Occipital lobe (tissue), 2 donors: Measurements from ENCODE around the gene CDH20. TPM values are rescaled to one million over a fixed set of nuclear protein-coding genes. Genes with fewer than 3 reads are reported as not detected.

Experiments
- DNase-seq: peaks from one replicate; lab custom pipeline; 2025; lab: John Stamatoyannopoulos, UW
- total RNA-seq: library from RNA; depleted of rRNA; stranded (reverse); fragments of >200 nt; gene quantifications from one replicate; pipeline ENCODE4 v1.2.3, GENCODE V29; 2014

Gene CDH20
- total RNA-seq = 7.3 TPM

DNA sequence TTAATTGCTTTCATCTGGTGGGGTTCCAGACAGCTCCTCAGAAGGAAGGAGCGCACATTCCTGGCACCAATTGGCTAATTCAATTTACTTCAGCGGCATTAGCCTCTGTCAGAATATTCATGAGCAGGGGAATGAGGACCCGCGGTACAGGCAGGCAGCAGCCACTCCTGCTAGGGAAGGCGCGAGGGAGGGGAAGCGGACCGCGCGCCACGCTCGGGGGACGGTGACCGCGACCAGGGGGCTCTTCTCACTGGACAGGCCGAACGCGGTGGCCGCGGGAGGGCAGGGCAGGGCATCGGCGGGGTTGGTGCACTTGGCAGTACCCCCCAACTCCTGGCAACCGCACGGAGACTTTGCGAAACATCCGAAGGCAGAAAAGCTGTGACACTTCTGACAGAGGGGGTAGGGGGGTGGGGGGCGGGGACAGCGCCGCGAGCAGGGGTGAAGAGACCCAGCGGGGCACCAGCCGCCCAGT, at the start of gene CDH20:
CDH20 (plus strand) TSS at position 160 of the 475 bp plus-strand sequence.
- DNase-seq = no peak

GRCh38 chr18:61284039-61284438, 49.2 kb upstream of the CDH20 start:
- no peak for DNase-seq

GRCh38 chr18:61285777-61286176, 47.5 kb upstream of the CDH20 start:
- no peak for DNase-seq

DNA sequence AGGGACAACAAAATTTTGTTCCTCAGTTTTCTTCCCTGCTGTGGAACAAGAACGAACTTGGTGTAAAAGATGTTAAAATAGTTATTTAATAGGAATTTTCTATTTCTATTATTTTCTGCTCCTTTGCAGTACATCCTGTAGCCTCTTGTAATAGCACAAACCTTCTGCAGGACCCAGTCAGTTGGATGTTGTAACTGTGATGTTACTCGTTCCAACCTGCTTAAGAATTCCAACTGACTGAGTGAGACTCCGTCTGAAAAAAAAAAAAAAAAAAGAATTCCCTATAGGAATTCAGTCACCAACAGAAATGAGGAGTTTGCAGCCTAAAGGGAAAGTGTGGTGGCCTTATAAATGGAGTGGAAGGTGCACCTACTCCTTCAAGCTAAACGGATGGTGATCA, 46.4 kb upstream of the CDH20 start:
- DNase-seq = no peak

DNA sequence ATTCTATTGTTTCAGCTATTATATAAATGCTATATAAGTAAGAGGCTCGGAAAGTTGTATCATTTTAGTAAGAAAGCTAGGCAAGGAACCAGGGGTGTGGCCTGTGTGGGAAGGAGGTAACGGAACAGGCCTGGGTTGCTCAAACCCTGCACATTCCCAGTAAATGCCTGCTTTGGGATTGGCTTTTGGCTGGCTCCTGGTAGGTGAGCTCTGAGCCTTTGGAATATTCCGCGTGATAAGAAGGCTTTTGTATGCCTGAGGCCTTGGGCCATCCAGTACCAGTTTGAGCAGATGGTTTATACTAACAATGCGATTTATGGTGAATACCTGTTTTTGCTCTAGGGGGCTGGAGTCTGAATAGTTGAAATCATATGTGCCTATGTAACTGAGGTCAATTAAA, 42.6 kb upstream of the CDH20 start:
- no peak for DNase-seq

DNA sequence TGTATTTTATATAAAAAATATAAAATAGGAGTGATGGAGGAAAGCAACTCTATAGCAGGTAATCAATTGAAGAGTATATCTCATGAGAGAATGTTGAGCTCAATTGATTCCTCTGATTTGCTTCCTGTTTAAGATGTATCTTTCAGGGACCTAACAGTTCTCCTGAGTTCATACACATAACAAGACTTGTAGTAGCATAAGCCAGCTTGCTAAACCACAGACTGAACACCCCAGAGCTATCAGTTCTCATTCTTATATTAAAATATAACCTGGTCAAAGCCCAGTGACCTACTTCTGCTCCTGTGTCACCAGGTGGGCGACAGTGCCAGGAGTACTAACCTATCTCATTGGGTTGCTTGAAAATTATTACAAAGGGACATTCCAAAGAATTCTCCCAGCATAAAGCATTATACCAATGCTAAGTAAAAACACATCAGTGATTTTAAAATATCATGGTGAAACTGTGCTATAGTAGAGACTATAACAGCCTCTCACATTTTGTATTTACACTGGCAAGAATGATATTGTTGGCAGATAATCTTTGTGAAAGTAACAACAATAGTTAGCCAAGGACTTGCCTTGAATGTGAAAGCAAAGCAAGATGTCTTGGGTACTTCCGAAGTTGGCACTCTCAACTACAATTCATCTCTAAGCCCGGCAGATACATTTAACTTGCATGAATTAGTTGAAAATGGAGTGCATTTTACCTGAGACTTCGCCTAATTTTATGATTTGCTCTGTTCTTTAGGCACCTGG, 40.8 kb upstream of the CDH20 start:
- DNase-seq = no peak

GRCh38 chr18:61295153-61295552, 38.1 kb upstream of the CDH20 start:
- DNase-seq = no peak

DNA sequence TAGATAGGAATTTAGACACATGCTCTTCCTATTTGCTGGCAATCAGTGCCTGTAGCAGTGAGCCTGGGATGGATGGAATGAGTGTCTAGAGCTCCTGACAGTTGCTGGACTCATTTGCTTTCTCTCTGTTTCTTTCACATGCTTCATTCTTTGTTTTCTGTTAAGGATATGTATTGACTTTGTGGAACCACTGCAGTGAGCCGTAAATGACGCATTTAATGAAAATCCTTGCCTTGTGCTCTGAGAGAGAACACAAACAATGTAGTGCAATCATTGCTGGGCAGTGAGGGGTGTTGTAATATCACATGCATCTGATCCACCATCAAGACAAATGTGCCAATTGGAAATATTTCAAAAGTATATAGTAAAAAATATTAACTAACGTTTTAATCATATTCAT, 25.2 kb upstream of the CDH20 start:
- DNase-seq = no peak

GRCh38 chr18:61308795-61309393, 24.3 kb upstream of the CDH20 start:
- peak; percentile 62 for DNase-seq

GRCh38 chr18:61322265-61322873, 10.9 kb upstream of the CDH20 start:
- DNase-seq = peak; percentile 47

GRCh38 chr18:61323951-61324350, 9.3 kb upstream of the CDH20 start:
- DNase-seq = no peak

GRCh38 chr18:61326407-61326806, 6.8 kb upstream of the CDH20 start:
- DNase-seq = no peak

DNA sequence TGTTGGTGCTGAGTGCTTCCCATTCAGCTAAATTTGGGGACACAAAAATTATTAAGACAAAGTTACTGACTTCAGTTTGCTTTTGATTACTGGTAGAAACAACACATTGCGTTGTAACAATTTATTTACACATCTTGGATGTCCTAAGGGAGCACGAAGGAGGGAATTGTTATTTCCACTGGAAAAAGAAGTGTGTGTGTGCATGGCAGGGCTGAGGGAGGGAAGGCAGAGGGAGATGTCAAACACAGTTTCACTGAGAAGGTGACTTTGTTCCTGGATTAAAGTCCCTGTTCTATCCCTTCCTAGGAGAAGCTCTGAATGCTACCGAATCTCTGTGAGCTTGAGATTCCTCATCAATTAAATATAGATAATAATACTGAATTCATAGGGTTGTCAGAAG, 3.8 kb upstream of the CDH20 start:
- DNase-seq = no peak

DNA sequence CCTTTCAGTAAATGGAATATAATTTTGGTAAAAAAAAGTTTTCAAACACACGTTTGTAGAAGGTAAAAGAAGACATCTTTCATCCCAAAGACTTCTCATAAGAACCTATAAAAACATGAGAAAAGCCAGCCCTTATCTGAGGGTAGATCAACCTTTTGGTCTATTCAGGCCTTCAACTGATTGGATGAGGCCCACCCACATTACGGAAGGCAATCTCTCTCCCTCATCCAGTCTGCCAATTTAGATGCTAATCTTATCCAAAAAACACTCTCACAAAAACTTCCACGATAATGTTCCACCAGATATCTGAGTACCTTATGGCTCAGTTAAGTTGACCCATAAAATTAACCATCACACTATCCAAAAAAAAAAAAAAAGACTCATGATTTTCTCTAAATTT, 2.2 kb upstream of the CDH20 start:
- no peak for DNase-seq

- peak; percentile 52 for DNase-seq
Measured at GRCh38 chr18:61333746-61334490, 688 bp downstream of the CDH20 start.

GRCh38 chr18:61334491-61334850, 1.2 kb downstream of the CDH20 start:
- DNase-seq = peak; percentile 52

DNA sequence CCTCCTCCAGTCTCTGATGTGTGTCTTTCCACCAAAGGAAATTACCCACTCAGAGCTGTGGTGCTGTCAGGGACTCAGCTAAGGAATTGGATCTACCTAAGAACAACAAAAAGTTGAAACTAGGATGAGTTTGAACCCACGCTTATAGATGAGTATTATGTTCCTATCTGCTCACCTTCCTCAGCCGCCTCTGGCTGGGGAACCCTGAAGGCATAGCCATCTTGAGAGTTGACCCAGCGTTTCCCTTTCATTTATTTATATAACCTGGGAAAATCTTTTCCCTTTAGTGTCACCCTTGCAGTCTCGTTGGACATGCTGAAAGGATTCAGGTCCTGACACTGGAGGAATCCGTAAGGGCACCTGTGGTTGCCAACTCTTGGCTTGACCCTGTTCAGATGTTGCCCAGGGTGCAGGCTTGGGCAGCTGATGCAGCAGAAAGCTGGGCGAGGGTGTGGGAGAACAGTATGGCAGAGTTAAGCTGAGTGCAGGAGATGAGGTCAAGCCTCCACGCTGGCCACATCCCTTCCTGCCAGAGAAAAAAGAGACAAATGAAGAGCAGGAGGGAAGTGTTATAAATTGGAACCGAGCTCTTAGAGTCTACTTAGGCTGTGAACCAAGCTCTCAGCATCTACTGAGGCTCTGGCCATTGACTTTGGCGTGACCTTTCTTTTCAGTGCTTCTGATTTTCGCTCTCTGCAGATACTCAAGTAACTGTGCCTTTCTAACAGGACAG, 1.9 kb downstream of the CDH20 start:
- no peak for DNase-seq

DNA sequence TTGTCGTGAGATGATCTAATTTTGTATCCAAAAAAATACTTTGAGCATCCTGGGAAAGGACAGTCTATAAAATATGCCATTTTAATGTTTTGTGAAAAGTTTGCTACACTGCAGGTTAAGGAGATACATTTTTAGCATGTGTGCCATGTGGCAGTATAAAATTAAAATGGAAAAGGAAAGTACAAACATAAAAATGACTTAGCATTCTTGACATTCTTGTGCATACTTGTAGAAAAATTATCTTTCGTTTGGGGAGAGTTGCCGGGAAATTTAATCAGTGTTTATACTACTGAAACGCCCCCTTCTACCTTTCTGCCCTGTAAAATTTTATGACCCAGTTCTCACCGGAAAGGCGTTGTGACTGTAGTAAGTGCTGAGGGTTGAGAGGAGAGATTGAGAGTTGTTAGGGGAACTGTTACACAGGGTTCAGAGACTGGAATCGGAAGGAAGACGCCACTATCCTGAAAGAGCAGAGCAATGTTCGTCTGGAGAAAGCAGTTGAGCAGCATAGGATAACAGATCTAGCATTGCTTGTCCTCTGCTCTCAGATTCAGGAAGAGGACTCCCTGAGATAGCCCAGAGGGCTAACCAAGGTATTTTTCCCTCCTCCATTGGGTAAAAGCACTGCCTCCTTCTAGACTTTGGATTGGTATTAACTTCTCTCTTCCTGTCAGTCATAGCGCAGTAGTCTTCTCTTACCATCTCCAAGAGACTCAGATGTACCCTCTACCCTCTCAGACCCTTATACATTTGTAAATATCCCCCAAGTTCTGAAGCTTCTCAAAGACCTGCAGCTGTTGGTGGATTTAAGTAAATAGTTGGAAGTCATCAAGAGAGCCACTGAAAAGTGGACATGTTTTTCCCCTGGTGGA, 2.7 kb downstream of the CDH20 start:
- no peak for DNase-seq

DNA sequence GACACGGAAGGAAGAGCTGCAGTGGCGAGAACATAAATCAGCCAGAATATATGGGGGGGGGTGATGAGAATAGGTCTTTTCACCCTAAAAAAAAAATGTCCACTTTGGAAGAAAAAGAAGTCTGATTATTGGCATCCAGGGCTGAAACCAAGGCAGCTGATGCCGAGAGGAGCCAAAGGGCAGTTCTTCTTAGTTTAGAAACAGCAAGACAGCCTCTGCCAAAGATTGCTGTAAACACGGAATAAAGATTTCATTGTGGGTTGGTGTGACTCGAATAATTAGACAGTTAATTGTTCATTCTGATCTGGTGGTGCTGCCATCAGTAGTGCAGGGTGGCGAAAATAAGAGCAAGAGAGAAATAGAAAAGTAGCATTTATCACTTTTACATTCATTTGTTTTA, 3.5 kb downstream of the CDH20 start:
- DNase-seq = peak; percentile 25

GRCh38 chr18:61337527-61337926, 4.3 kb downstream of the CDH20 start:
- no peak for DNase-seq
